ENCODE results near the gene GOLGA6B.
"Not testable (repeated sequence)": the region's sequence is repeated elsewhere in the genome, so short reads cannot be mapped to it uniquely, and the experiment has no call there.

GOLGA6B gene, protein sequence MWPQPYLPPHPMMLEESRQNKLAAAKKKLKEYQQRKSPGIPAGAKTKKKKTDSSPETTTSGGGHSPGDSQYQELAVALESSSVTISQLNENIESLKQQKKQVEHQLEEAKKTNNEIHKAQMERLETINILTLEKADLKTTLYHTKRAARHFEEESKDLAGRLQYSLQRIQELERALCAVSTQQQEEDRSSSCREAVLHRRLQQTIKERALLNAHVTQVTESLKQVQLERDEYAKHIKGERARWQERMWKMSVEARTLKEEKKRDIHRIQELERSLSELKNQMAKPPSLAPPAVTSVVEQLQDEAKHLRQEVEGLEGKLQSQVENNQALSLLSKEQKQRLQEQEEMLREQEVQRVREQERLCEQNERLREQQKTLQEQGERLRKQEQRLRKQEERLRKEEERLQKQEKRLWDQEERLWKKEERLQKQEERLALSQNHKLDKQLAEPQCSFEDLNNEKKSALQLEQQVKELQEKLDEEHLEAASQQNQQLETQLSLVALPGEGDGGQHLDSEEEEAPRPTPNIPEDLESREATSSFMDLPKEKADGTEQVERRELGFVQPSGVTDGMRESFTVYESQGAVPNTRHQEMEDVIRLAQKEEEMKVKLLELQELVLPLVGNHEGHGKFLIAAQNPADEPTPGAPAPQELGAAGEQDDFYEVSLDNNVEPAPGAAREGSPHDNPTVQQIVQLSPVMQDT

DNA sequence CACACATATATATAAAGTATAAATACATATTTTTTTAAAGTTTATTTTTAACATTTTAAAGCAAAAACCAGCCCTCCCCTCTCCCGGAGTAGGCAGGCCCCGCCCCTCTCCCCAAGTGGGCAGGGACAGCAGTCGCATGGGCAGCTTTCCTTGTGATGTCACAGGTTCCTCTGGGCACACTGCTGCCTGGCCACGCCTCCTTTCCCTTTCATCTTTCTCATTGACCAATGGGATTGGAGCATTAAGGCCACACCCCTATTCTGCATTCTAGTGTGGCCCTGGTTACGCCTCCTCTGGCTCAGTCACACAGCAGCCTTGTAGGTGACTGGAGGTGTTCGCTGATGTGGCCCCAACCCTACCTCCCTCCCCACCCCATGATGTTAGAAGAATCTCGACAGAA, at the start of gene GOLGA6B:
Gene GOLGA6B, plus strand, starts transcription at position 301 of the 400 bp plus-strand sequence. Its CDS starts 41 bp downstream, at position 342.
- DNase-seq (ENCODE audit: low read depth, low spot score) = not testable (repeated sequence)

DNA sequence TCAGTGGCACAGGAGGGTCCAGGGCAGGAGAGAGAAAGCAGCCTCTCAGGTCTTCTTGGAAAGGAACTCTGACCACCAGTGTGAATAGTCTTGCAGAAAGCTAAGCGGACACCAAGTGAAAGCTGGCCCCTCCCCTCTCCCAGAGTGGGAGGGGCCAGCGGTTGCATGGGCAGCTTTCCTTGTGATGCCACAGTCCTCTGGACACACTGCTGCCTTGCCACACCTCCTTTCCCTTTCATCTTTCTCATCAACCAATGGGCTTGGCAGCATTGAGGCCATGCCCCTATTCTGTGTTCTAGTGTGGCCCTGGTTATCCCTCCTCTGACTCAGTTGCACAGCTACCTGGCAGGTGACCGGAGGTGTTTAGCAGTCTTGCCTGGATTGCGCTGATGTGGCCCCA, 49.7 kb upstream of the GOLGA6B start:
- DNase-seq (ENCODE audit: low read depth, low spot score) = no peak

DNA sequence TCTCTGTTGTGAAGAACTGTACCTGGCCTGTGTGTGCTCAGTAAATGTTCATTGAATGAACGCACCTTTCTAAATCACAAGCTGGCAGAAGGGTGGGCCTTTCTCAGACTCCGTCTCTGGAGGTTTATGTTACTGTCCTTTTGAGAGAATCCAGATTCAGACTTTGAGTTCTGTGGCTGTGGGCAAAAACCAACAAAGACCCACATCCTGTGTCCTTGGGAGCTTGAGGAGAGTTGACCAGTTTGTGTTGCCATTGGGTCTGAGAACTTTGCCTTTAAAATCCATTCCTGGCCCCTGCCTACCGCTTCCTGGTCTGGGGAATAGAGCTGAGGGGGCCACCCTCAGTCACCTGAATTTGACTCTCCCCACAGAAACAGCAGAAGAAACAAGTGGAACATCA, 46.4 kb upstream of the GOLGA6B start:
- DNase-seq (ENCODE audit: low read depth, low spot score) = not testable (repeated sequence)

- no peak for DNase-seq (ENCODE audit: low read depth, low spot score)
Observed at GRCh38 chr15:72609862-72610261, 44.6 kb upstream of the GOLGA6B start.

DNA sequence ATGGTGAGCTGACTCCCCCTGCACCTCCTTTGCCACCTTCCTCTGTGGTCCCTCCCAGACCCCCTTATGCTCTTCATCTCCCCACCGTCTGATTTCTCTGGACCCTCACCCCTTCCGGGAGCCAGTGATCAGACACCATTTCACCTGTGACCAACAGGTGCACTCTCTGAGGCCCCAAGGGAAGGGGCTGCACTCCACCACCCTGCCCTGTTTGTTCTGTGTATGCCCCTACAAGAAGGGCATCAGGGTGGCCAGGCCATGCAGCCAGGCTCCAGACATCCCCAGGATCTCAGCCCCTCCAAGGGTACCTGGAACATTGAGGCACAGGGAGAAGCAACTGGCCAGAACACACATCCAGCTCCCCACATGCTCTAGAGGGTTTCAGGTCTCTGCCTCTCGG, 42.2 kb upstream of the GOLGA6B start:
- not testable (repeated sequence) for DNase-seq (ENCODE audit: low read depth, low spot score)

DNA sequence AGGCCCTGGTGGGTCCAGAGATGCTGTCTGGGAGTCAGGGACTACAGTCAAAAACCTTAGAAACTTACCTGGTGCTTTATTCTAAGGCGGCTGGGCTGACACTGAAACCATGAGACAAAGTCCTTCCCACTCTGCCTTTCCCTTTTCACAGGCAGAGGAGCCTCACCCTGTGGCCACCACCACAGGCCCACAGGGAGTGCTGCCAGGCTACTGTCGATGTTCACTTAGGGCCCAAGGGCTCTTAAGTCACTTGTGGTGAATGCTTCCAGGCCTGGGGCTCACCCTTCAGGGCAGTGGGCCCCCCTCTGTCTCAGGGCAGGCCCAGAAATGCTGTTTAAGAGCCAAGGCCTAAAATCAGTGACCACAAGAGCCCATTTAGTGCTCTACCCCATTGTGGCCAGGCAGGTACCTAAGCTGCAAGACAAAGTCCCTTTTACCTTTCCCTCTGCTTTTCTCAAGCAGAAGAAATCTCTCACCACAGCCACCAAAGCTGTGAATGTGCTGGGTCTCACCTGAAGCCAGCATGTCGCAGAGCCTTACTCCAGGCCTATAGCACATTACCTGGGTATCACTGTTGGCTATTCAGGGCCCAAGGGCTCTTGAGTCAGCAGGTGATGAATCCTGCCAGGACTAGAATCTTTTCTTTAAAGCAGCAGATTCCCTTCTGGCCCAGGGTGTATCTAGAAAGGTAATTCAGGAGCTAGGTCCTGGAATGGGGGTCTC, 39.5 kb upstream of the GOLGA6B start:
- DNase-seq (ENCODE audit: low read depth, low spot score) = no peak

DNA sequence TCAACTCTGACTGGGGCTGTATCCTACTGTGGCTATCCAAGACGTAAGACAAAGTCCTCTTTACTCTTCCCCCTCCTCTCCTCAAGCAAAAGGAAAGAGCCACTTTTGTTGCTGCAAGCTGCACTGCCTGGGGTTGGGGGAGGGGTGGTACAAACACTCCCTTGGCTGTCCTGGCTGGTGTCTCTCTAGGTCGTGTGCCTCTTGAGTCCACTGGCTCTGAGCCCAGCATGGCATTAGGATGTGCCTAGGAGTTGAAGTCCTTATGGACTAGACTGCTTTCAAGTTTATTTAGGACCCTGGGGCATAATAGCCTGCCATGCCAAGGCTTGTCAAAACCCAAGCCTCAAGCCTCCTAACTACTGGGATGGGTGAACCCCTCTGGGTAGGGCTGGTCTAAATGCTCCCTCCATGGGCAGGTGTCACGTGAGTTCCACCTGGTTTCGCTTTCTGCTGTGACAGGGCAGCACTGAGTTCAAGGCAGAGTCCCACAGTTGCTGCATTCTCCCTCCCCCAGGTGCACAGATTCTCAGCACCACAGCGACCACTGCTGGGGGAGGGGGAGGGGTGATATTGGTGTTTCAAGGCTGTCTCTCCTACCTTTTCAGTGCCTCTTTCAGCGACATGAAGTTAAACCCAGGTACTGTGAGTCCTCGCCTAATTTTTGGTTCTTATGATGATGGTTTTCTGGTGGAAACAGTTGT, 38.8 kb upstream of the GOLGA6B start:
- not testable (repeated sequence) for DNase-seq (ENCODE audit: low read depth, low spot score)

GRCh38 chr15:72616491-72617210, 37.8 kb upstream of the GOLGA6B start:
- no peak for DNase-seq (ENCODE audit: low read depth, low spot score)

DNA sequence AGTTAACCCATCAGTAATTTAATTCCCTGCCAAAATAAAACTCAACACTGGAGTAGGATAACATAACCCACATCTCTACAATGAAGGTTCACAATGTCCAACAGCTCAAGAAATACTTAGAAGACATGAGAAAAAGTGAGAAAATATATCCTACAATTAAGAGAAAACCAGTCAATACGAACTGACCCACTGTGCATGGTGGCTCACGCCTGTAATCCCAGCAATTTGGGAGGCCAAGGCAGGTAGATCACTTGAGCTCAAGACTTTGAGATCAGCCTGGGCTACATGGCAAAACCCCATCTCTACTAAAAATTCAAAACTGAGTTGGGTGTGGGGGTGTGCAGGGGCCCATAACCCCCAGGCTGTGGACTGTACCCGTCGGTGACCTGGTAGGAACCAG, 30.6 kb upstream of the GOLGA6B start:
- DNase-seq (ENCODE audit: low read depth, low spot score) = not testable (repeated sequence)

GRCh38 chr15:72626153-72626552, 28.3 kb upstream of the GOLGA6B start:
- not testable (repeated sequence) for DNase-seq (ENCODE audit: low read depth, low spot score)

DNA sequence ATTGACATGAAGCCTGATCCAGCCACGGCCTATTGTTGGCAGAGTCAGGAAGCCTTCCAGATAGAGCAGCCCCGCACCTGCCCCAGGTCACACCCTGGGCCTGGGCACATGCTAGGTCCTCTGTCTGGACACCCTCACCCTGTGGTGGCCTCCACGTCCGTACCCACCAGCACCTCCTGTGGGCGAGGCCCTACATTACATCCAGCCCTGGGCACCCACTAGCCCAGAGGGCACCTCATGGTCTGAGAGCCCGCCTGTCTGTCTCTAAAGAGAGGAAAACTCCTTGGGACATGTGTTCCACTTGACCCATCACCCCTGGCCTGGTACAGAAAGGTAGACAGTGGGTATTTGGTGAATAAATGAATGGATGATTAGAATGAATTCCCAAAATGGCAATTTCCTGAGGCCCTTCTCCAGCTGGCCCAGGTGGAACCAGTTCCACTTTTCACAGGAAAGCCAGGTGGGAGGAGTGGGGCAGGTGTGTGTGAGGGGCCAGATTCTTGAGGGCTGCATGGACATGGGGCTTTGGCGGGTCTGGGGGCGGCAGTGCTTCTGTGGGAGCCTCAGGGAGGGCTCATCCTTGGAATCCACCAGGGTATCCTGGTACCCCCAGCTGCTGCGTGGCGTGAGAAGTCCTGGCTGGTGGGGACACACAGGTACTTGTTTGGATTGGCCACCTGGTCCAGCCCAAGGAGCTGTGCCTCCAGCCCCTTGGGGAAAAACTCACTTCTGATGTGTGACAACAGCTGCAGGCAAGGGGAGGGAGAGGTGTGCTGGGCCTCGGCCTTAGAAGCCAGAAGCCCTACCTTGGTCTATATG, 26.0 kb upstream of the GOLGA6B start:
- not testable (repeated sequence) for DNase-seq (ENCODE audit: low read depth, low spot score)

DNA sequence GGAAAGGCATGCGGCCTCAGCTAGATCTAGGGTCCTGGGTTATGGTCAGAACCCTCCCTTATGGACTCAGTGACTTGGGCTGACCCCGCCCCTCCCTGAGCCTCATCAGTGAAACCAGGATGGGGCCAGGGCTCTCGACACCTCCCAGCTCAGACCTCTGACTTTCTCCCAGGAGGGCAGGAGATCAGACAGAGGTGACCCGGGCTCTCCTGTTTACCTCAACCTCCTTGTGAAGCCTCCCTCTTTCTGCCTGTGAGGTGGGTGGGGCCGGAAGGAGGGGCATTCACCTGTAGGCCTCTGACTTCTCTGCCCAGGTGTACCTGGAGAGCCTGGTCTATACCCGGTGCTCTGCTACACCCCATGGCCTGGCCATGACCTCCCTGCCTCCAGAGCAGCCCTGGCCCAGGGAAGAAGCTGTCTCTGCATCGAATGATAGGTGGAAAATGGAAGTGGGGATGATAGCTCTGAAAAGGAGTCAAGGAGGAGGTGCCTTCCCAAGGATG, 25.4 kb upstream of the GOLGA6B start:
- DNase-seq (ENCODE audit: low read depth, low spot score) = not testable (repeated sequence)

GRCh38 chr15:72636519-72637282, 17.8 kb upstream of the GOLGA6B start:
- peak; percentile 19 for DNase-seq (ENCODE audit: low read depth, low spot score)

DNA sequence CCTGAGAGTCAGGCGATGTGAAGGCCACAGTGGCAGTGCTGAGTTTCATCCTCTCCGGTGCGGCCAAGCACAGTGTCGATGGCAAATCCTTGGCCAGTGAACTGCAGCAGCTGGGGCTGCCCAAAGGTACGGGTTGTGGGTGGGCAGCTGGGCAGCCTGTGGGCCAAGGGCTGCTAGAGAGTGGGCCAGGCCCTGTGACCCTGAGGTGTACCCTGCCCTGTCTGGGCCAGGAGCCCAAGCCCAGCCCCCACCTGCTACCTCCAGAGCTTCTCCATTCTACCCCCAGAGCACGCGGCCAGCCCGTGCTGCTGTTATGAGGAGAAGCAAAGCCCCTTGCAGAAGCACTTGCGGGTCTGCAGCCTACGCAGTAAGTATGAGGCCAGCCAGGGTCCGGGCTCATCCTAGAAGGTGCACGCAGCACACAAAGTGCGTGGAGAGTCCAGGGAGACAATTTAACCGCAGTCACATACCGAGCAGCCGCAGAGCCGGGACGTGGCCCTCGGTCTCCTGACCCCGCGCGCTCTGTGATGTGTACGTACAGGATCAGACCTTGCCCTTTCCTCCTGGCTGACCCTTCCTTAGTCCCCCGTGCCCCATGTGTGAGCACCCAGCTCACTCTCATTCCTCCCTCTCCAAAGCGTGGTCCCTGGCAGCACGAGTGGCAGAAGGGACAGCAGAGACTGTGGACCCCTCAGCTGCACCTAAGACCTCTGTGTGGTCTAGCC, 14.6 kb upstream of the GOLGA6B start:
- DNase-seq (ENCODE audit: low read depth, low spot score) = not testable (repeated sequence)

- not testable (repeated sequence) for DNase-seq (ENCODE audit: low read depth, low spot score)
Observed at GRCh38 chr15:72642271-72642670, 12.2 kb upstream of the GOLGA6B start.

- not testable (repeated sequence) for DNase-seq (ENCODE audit: low read depth, low spot score)
Observed at GRCh38 chr15:72648631-72649253, 5.8 kb upstream of the GOLGA6B start.

GRCh38 chr15:72656014-72656413, 1.5 kb downstream of the GOLGA6B start:
- not testable (repeated sequence) for DNase-seq (ENCODE audit: low read depth, low spot score)

DNA sequence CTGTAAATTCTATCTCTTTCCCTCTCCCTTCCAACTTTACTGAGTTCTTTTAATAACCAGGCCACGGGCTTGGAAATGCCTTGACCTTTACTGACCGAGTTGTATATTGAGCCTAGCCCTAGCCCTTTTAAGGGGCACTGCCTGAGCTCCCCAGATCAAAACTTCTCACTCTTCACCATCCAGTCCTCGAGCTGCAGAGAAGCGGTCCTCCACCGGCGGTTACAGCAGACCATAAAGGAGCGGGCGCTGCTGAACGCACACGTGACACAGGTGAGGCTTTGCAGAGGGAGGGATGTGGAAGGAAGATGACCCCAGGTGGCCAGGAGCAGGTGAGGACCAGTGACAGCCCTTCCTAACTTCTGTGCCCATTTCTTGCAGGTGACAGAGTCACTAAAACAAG, 6.6 kb downstream of the GOLGA6B start:
- DNase-seq (ENCODE audit: low read depth, low spot score) = not testable (repeated sequence)
